Measurements from ENCODE around the gene PTPN14. TPM values are rescaled to one million over a fixed set of nuclear protein-coding genes. Genes with fewer than 3 reads are reported as not detected.
"Not testable (repeated sequence)": the region's sequence is repeated elsewhere in the genome, so short reads cannot be mapped to it uniquely, and the experiment has no call there.

PTPN14 gene
- total RNA-seq, 2 donors from 2014 or later, result 6.8 TPM

GRCh38 chr1:214394569-214394968 lies 156.8 kb downstream of the PTPN14 start:
- ATAC-seq, result not testable (repeated sequence)

GRCh38 chr1:214393086-214393485 lies 158.3 kb downstream of the PTPN14 start:
- no peak for ATAC-seq
- no peak for DNase-seq
- intact Hi-C loops (cut with DNase I, micrococcal nuclease), result no loop called here

More at GRCh38 chr1:214394569-214394968, 156.8 kb downstream of the PTPN14 start:
- intact Hi-C loops (cut with DNase I, micrococcal nuclease); DNase-seq: not testable (repeated sequence)

- DNase-seq (no peak), ATAC-seq (no peak)
- intact Hi-C loops (cut with DNase I, micrococcal nuclease), result no loop called here
Observed at GRCh38 chr1:214391873-214392645, 159.3 kb downstream of the PTPN14 start.

GRCh38 chr1:214389734-214390133 lies 161.7 kb downstream of the PTPN14 start:
- DNase-seq, result no peak
- intact Hi-C loops (cut with DNase I, micrococcal nuclease), result loop anchor here in 1 of 2 donors (5.0 kb wide), 1 partner anchor 193 kb away; no protein-coding TSS in a partner anchor
- ATAC-seq, result no peak

GRCh38 chr1:214386747-214387146 lies 164.7 kb downstream of the PTPN14 start:
- ATAC-seq (no peak), DNase-seq (no peak)
- intact Hi-C loops (cut with DNase I, micrococcal nuclease), result loop anchor here in 1 of 2 donors (5.0 kb wide), 1 partner anchor 196 kb away; no protein-coding TSS in a partner anchor

GRCh38 chr1:214386333-214386732 lies 165.1 kb downstream of the PTPN14 start:
- ATAC-seq (no peak), DNase-seq (no peak)
- intact Hi-C loops (cut with DNase I, micrococcal nuclease), result loop anchor here in 1 of 2 donors (5.0 kb wide), 1 partner anchor 196 kb away; no protein-coding TSS in a partner anchor

- DNase-seq, result no peak
- no peak for ATAC-seq
- intact Hi-C loops (cut with DNase I, micrococcal nuclease), result loop anchor here in 1 of 2 donors (5.0 kb wide), 1 partner anchor 197 kb away; no protein-coding TSS in a partner anchor
Observed at GRCh38 chr1:214385428-214385827, 166.0 kb downstream of the PTPN14 start.

- ATAC-seq (no peak), DNase-seq (no peak)
- intact Hi-C loops (cut with DNase I, micrococcal nuclease), result loop anchor here in 1 of 2 donors (5.0 kb wide), 1 partner anchor 198 kb away; no protein-coding TSS in a partner anchor
Observed at GRCh38 chr1:214384373-214385079, 166.9 kb downstream of the PTPN14 start.

GRCh38 chr1:214383381-214384372 lies 167.7 kb downstream of the PTPN14 start:
- intact Hi-C loops (cut with DNase I, micrococcal nuclease), result no loop called here
- ATAC-seq (no peak), DNase-seq (no peak)

- DNase-seq (no peak), ATAC-seq (no peak)
- intact Hi-C loops (cut with DNase I, micrococcal nuclease), result no loop called here
Observed at GRCh38 chr1:214380986-214381695, 170.3 kb downstream of the PTPN14 start.

GRCh38 chr1:214380396-214380795 lies 171.0 kb downstream of the PTPN14 start:
- DNase-seq (no peak), ATAC-seq (no peak)
- intact Hi-C loops (cut with DNase I, micrococcal nuclease), result no loop called here

GRCh38 chr1:214379236-214379970 lies 172.0 kb downstream of the PTPN14 start:
- ATAC-seq (no peak), DNase-seq (no peak)
- intact Hi-C loops (cut with DNase I, micrococcal nuclease), result no loop called here

- intact Hi-C loops (cut with DNase I, micrococcal nuclease), result no loop called here
- no peak for ATAC-seq
- no peak for DNase-seq
Observed at GRCh38 chr1:214378492-214378891, 172.9 kb downstream of the PTPN14 start.

GRCh38 chr1:214377886-214378285 lies 173.5 kb downstream of the PTPN14 start:
- intact Hi-C loops (cut with DNase I, micrococcal nuclease), result no loop called here
- DNase-seq (no peak), ATAC-seq (no peak)

GRCh38 chr1:214377485-214377884 lies 173.9 kb downstream of the PTPN14 start:
- ATAC-seq, result no peak

GRCh38 chr1:214372092-214372491 lies 179.3 kb downstream of the PTPN14 start:
- no peak for ATAC-seq
- DNase-seq, result no peak

More at GRCh38 chr1:214377485-214377884, 173.9 kb downstream of the PTPN14 start:
- DNase-seq, result no peak
- intact Hi-C loops (cut with DNase I, micrococcal nuclease), result no loop called here

GRCh38 chr1:214370615-214371014 lies 180.8 kb downstream of the PTPN14 start:
- ATAC-seq, result no peak
- no peak for DNase-seq
- intact Hi-C loops (cut with DNase I, micrococcal nuclease), result no loop called here

More at GRCh38 chr1:214372092-214372491, 179.3 kb downstream of the PTPN14 start:
- intact Hi-C loops (cut with DNase I, micrococcal nuclease), result no loop called here
